Lung (tissue), 12 donors: ENCODE data around the gene PRKN. TPM values are rescaled to one million over a fixed set of nuclear protein-coding genes. Genes with fewer than 3 reads are reported as not detected.

Experiments
- ATAC-seq: fragments of 200-7000 bp; cut with Tn5 transposase; one replicate; pipeline ENCODE4 v1.9.1; 2020; ENCODE audit warnings: moderate number of reproducible peaks; ENCODE audit not compliant: insufficient read depth, low FRiP score
- DNase-seq, 3 donors: peaks; one replicate each; pipeline ENCODE4 v3.0.0-alpha.2; 2013 to 2017
- H3K27ac ChIP-seq, 2 donors: one replicate each; pipeline ENCODE4 v1.5.1; 2013; ENCODE audit warnings: mild to moderate bottlenecking in 2 of 2, moderate library complexity in 2 of 2, control low read depth in 1 of 2, inconsistent platforms in 1 of 2, low read depth in 1 of 2, low read length in 1 of 2
- H3K27me3 ChIP-seq, 3 donors: one replicate each; pipeline ENCODE4 v1.5.1; 2013; ENCODE audit warnings: low read length in 2 of 3; ENCODE audit not compliant: control insufficient read depth in 3 of 3, insufficient read depth in 3 of 3
- H3K36me3 ChIP-seq, 4 donors: one replicate each; pipeline ENCODE4 v1.5.1; 2013; ENCODE audit warnings: low read length in 4 of 4, mild to moderate bottlenecking in 1 of 4, moderate library complexity in 1 of 4; ENCODE audit not compliant: control insufficient read depth in 4 of 4, insufficient read depth in 4 of 4
- H3K4me1 ChIP-seq, 5 donors: one replicate each; pipeline ENCODE4 v1.5.1; 2013; ENCODE audit warnings: low read length in 5 of 5, mild to moderate bottlenecking in 2 of 5, moderate library complexity in 1 of 5; ENCODE audit not compliant: control insufficient read depth in 5 of 5, insufficient read depth in 5 of 5
- H3K4me3 ChIP-seq: one replicate; pipeline ENCODE4 v1.5.1; 2013; ENCODE audit warnings: mild to moderate bottlenecking, control low read depth, moderate library complexity
- H3K9ac ChIP-seq, 2 donors: one replicate each; pipeline ENCODE4 v1.5.1; 2013; ENCODE audit warnings: low read length in 2 of 2, control low read depth in 1 of 2; ENCODE audit not compliant: insufficient read depth in 1 of 2
- H3K9me3 ChIP-seq, 4 donors: one replicate each; pipeline ENCODE4 v1.5.1; 2013; ENCODE audit warnings: low read length in 3 of 4, mild to moderate bottlenecking in 1 of 4, moderate library complexity in 1 of 4; ENCODE audit not compliant: control insufficient read depth in 4 of 4, insufficient read depth in 3 of 4
- WGBS, 2 donors: extraction: QIAGEN DNeasy Blood & Tissue Kit; methylation state at CpG; one replicate each; pipeline ENCODE4 v1.1.7; 2013; 5-methylcytosine and 5-hydroxymethylcytosine counted together
- polyA plus RNA-seq, 2 donors: library from polyadenylated mRNA; stranded (reverse); fragments of 200-250 nt; gene quantifications; one replicate each; pipeline ENCODE4 v1.2.1, GENCODE V29; 2013
- total RNA-seq, 2 donors: library from RNA; depleted of rRNA in 1 of 2; stranded (reverse); fragments of >200 nt in 1 of 2; gene quantifications; one replicate each; pipeline ENCODE4 v1.2.1, GENCODE V29; 2014 to 2021
- TF ChIP-seq, protein P1 (sequence below): IDR thresholded peaks from 2 replicates; pipeline ENCODE4 v1.5.1; 2012; ENCODE audit warnings: mild to moderate bottlenecking; ENCODE audit errors: control extremely low read depth, extremely low read depth
- donor health status: control.
- donor health status: control.
- donor health status: Bipolar disorder and iron deficiency.
- donor health status: healthy.
- donor health status: DM: yes; HTN: yes; CAD: no.

PRKN gene
- total and polyA plus RNA-seq, 4 donors, result 0.27 to 11.2 (median 3.1) TPM

DNA sequence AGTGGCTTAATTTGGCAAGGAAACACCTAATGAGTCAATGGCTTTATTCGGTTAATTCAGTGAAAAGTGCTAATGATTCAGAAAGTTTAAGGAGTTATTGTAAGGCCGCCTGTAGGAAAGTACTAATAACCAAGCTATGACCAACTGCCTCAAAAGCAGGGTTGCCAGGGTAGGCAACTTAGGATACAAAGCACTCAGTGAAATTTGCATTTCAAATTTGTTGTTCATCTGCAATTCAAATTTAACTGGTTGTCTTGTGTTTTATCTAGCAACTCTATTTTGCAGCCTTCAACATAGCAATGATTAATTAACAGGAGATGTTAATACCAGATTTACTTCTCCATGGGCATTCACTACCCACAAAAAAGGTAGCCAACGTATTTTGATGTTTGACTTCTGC lies 412.3 kb downstream of the PRKN start:
- ATAC-seq (no peak), DNase-seq (no peak)
- H3K36me3 ChIP-seq, result no peaks in the 10 kb centered on the region

DNA sequence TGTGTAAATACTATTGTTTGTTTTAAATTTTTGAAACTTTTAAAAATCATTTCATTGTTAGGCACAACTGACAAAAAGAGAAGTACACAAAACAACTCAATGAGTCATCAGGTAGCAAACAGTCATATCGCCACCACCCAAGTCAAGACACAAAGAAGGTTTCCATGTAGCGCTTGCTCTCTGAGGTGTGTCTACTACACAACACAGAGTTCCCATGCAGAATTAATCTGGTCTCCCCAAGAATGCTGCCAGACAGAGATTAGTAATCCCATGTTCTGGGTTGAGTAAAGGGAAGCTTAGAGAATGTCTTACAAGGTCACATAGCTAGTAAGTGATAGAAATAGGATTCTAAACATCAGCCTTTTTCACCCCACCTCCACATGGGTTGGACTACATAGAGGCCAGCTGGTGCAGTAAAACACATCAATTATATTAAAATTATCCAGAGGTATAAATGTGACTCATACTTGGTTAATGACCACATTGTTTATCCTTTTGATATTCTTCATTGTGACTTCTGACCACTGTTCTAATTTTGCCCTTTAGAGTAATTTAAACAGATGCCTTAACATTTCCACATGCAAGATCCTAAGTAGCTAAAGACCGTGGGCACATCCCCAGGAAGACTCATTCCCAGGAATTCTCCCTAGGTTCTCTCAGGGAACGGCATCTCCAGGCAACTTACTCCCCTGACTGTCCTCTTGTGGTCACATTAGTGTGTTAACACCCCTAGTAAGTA lies 413.5 kb downstream of the PRKN start:
- H3K9ac ChIP-seq, result no peak overlapping the region
- H3K4me3 ChIP-seq, result no peak overlapping the region
- H3K36me3 ChIP-seq, result no peaks in the 10 kb centered on the region
- no peaks in the 10 kb centered on the region for H3K27me3 ChIP-seq
- peaks cover 0 to 2% (median 0%) of the 10 kb centered on the region in 4 donors for H3K9me3 ChIP-seq
- DNase-seq, result no peak
- WGBS, 2 donors, result 85 to 90% methylated on average over 4 of the region's 4 CpGs
- ATAC-seq, result no peak
- H3K4me1 ChIP-seq, result no peaks in the 10 kb centered on the region
- no peak overlapping the region for H3K27ac ChIP-seq
- TF ChIP-seq, protein P1, sequence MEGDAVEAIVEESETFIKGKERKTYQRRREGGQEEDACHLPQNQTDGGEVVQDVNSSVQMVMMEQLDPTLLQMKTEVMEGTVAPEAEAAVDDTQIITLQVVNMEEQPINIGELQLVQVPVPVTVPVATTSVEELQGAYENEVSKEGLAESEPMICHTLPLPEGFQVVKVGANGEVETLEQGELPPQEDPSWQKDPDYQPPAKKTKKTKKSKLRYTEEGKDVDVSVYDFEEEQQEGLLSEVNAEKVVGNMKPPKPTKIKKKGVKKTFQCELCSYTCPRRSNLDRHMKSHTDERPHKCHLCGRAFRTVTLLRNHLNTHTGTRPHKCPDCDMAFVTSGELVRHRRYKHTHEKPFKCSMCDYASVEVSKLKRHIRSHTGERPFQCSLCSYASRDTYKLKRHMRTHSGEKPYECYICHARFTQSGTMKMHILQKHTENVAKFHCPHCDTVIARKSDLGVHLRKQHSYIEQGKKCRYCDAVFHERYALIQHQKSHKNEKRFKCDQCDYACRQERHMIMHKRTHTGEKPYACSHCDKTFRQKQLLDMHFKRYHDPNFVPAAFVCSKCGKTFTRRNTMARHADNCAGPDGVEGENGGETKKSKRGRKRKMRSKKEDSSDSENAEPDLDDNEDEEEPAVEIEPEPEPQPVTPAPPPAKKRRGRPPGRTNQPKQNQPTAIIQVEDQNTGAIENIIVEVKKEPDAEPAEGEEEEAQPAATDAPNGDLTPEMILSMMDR, result no peak

More for the DNA sequence above, 412.3 kb downstream of the PRKN start:
- no peak overlapping the region for H3K9ac ChIP-seq
- no peak overlapping the region for H3K27ac ChIP-seq
- WGBS, 2 donors, result 81 to 85% methylated on average over 3 of the region's 3 CpGs
- no peaks in the 10 kb centered on the region for H3K4me1 ChIP-seq
- H3K4me3 ChIP-seq, result no peak overlapping the region
- TF ChIP-seq, protein P1, result no peak
- H3K27me3 ChIP-seq, result no peaks in the 10 kb centered on the region
- no peaks in the 10 kb centered on the region for H3K9me3 ChIP-seq

DNA sequence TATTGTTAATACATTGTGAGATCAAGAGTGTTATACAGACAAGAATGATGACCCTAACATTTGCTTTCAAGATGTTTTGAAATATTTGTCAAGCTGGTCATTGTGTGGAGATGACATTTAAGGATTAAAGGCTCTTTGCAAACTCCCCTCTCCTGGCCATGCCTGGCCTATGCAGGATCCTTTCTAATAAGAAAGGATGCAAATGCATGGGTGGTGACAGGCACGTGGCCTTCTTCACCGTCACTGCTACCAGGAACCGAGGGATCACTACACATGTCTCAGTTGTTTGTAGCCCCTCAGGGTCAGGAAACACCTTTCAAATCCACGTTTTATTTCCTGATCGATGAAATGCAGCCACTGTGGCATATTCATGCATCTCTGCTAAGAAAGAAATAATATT lies 419.7 kb downstream of the PRKN start:
- 69 to 82% methylated on average over 5 of the region's 5 CpGs for WGBS, 2 donors
- Histone ChIP-seq H3K9me3 (peaks cover 0 to 2% (median 0%) of the 10 kb centered on the region in 4 donors), H3K9ac (no peak overlapping the region), H3K4me1 (no peaks in the 10 kb centered on the region), H3K27me3 (no peaks in the 10 kb centered on the region), H3K36me3 (no peaks in the 10 kb centered on the region), H3K4me3 (no peak overlapping the region), H3K27ac (no peak overlapping the region)
- ATAC-seq (no peak), DNase-seq (no peak)
- TF ChIP-seq, protein P1, result no peak
